ENCODE results near the gene KRT74. TPM values are rescaled to one million over a fixed set of nuclear protein-coding genes. Genes with fewer than 3 reads are reported as not detected.
A peak's percentile ranks its signal among the peaks of the same experiment; 100 is the strongest.

The KRT74 gene
- total RNA-seq, 1 experiment from 2014 or later = not detected

DNA sequence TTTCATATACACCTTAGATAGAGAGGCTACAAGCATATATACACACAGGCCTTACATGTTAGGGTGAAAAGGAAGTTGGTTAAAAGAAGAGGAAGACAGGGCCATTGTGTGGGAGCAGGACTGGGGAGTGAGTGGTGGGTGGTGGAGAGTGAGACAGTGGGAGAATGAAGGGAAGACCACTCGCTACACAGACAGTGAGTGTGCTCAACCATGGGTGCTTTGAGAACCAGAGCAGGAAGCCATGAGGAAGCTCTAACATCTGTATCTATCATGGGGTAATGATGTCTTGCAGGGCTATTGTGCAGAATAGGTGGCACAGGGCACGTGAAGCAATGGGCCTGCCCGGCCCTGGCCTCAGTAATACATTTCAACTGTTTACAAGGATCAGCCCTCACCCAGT, 11.4 kb upstream of the KRT74 start:
- Histone ChIP-seq H3K27ac (no peak overlapping the region), H3K27me3 (ENCODE audit: insufficient read depth, low read depth) (no peaks in the 10 kb centered on the region), H3K36me3 (ENCODE audit: low read depth) (no peaks in the 10 kb centered on the region), H4K20me1 (ENCODE audit: insufficient read depth) (no peaks in the 10 kb centered on the region), H3K4me1 (replicated peaks; ENCODE audit: insufficient read depth) (peaks cover 19% of the 10 kb centered on the region), H3K4me2 (no peak overlapping the region), H3K9me3 (ENCODE audit: insufficient read depth, low read depth) (no peaks in the 10 kb centered on the region), H2AFZ (no peak overlapping the region), H3K4me3 (no peak overlapping the region), H3F3A (ENCODE audit: insufficient read depth, low read depth) (no peaks in the 10 kb centered on the region), H3K79me2 (ENCODE audit: low read depth) (no peaks in the 10 kb centered on the region), H3K9me2 (ENCODE audit: insufficient read depth) (no peaks in the 10 kb centered on the region)
- intact Hi-C loops (cut with micrococcal nuclease; ENCODE audit: unreplicated experiment) = no loop called here
- ChIA-PET CTCF (no interaction called here), POLR2A (ENCODE audit: unreplicated experiment) (interaction anchor here (0.5 kb wide), 1 partner anchor 393 kb away, joined by 3 read pairs; no protein-coding TSS in a partner anchor)
- BruUV-seq (replicated peaks) = no TSS peak
- DNase-seq = no peak
- TF ChIP-seq, protein P1, sequence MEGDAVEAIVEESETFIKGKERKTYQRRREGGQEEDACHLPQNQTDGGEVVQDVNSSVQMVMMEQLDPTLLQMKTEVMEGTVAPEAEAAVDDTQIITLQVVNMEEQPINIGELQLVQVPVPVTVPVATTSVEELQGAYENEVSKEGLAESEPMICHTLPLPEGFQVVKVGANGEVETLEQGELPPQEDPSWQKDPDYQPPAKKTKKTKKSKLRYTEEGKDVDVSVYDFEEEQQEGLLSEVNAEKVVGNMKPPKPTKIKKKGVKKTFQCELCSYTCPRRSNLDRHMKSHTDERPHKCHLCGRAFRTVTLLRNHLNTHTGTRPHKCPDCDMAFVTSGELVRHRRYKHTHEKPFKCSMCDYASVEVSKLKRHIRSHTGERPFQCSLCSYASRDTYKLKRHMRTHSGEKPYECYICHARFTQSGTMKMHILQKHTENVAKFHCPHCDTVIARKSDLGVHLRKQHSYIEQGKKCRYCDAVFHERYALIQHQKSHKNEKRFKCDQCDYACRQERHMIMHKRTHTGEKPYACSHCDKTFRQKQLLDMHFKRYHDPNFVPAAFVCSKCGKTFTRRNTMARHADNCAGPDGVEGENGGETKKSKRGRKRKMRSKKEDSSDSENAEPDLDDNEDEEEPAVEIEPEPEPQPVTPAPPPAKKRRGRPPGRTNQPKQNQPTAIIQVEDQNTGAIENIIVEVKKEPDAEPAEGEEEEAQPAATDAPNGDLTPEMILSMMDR (conservative IDR thresholded peaks at IDR 0.05) = no peak
- no peak for TF ChIP-seq EZH2 (IDR thresholded peaks at IDR 0.05; ENCODE audit: low read depth)

DNA sequence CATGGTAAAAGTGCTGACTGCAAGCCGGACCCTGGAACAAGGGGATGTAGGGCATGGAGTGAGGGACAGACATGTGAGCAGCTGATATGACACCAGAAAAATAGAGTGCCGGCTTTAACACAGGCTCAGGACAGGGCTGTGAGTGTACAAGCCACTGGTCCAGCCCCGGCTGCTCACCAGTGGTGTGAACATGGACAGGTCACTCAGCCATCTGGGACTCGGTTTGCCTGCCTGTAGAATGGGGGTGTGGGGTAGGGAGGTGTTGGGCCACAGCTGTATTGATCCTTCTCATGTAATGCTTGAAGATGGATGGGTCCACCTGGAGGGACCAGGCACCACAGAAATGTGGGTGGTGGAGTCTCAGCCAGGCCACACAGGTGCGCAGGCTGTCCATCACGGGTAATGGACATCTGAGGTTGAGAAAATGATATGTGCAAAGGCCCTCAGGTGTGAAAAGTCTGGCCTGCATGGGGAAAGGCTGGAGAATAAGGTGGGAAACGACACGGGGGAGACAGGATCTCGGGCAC, 10.6 kb upstream of the KRT74 start:
- no peaks in the 10 kb centered on the region for H3K27me3 ChIP-seq (ENCODE audit: insufficient read depth, low read depth)
- TF ChIP-seq EZH2 (IDR thresholded peaks at IDR 0.05; ENCODE audit: low read depth) = no peak
- TF ChIP-seq, protein P1 (conservative IDR thresholded peaks at IDR 0.05) = no peak
- H2AFZ ChIP-seq = no peak overlapping the region
- H3K4me2 ChIP-seq = no peak overlapping the region
- H4K20me1 ChIP-seq (ENCODE audit: insufficient read depth) = no peaks in the 10 kb centered on the region
- no peak for DNase-seq
- H3K9me2 ChIP-seq (ENCODE audit: insufficient read depth) = no peaks in the 10 kb centered on the region
- H3F3A ChIP-seq (ENCODE audit: insufficient read depth, low read depth) = no peaks in the 10 kb centered on the region
- no peaks in the 10 kb centered on the region for H3K9me3 ChIP-seq (ENCODE audit: insufficient read depth, low read depth)
- ChIA-PET CTCF (interaction anchor here (2.7 kb wide), 1 partner anchor 295 kb away, joined by 7 read pairs; no protein-coding TSS in a partner anchor), POLR2A (ENCODE audit: unreplicated experiment) (interaction anchor here (0.5 kb wide), 1 partner anchor 392 kb away, joined by 3 read pairs; no protein-coding TSS in a partner anchor)
- H3K4me1 ChIP-seq (replicated peaks; ENCODE audit: insufficient read depth) = peaks cover 19% of the 10 kb centered on the region
- no peak overlapping the region for H3K4me3 ChIP-seq
- no peak overlapping the region for H3K27ac ChIP-seq
- BruUV-seq (replicated peaks) = no TSS peak
- H3K36me3 ChIP-seq (ENCODE audit: low read depth) = no peaks in the 10 kb centered on the region
- intact Hi-C loops (cut with micrococcal nuclease; ENCODE audit: unreplicated experiment) = loop anchor here (5.0 kb wide), 1 partner anchor 92 kb away; the partner anchor contains the start of gene KRT6A
- H3K79me2 ChIP-seq (ENCODE audit: low read depth) = no peaks in the 10 kb centered on the region

DNA sequence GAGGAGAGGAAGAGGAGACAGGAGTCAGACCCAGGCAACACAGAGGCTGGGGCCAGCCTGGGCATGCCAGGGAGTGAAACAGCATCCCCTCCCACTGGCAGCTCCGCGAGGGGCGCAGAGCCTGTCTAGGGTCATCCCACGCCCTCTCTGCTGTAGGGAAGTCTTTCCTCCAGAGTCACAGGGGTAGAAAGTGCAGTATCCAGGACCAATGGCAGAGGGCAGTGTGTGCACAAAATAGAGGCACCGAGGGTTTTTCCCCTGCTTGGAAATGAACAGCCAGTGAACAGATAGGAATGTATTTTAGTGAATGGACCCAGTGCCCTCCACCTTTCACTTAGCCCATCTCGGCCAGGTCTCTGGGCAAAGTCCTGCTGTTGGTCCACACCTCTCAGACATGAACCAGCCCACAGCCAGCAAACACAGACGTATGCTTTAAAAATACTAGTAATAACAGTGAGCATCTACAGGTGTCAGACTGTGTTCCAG, 9.4 kb upstream of the KRT74 start:
- H3F3A ChIP-seq (ENCODE audit: insufficient read depth, low read depth) = no peaks in the 10 kb centered on the region
- no peak overlapping the region for H3K4me2 ChIP-seq
- CTCF ChIA-PET = interaction anchor here (1.3 to 2.7 kb wide), 3 partner anchors 59 to 297 kb away, joined by 4 to 7 read pairs (median 7); no protein-coding TSS in a partner anchor
- no peak overlapping the region for H3K27ac ChIP-seq
- H4K20me1 ChIP-seq (ENCODE audit: insufficient read depth) = no peaks in the 10 kb centered on the region
- peak; percentile 53 to 80 for DNase-seq
- POLR2A ChIA-PET (ENCODE audit: unreplicated experiment) = interaction anchor here (0.6 kb wide), 1 partner anchor 322 kb away, joined by 3 read pairs; the partner anchor contains the start of gene KRT8
- intact Hi-C loops (cut with micrococcal nuclease; ENCODE audit: unreplicated experiment) = loop anchor here (1.0 to 5.0 kb wide), 10 partner anchors 91 to 440 kb away; partner anchors contain the start of gene KRT6A
- H3K4me3 ChIP-seq = no peak overlapping the region
- H3K79me2 ChIP-seq (ENCODE audit: low read depth) = no peaks in the 10 kb centered on the region
- no peaks in the 10 kb centered on the region for H3K9me3 ChIP-seq (ENCODE audit: insufficient read depth, low read depth)
- no TSS peak for BruUV-seq (replicated peaks)
- no peak overlapping the region for H2AFZ ChIP-seq
- no peaks in the 10 kb centered on the region for H3K36me3 ChIP-seq (ENCODE audit: low read depth)
- TF ChIP-seq EZH2 (IDR thresholded peaks at IDR 0.05; ENCODE audit: low read depth) = no peak
- TF ChIP-seq, protein P1 (conservative IDR thresholded peaks at IDR 0.05) = peak; percentile 85
- H3K27me3 ChIP-seq (ENCODE audit: insufficient read depth, low read depth) = no peaks in the 10 kb centered on the region
- peaks cover 19% of the 10 kb centered on the region for H3K4me1 ChIP-seq (replicated peaks; ENCODE audit: insufficient read depth)
- no peaks in the 10 kb centered on the region for H3K9me2 ChIP-seq (ENCODE audit: insufficient read depth)

All from PC-9 (cell line).